Ovary (tissue), 3 donors: Measurements from ENCODE around the gene GAS2L2.

Experiments used
- CTCF ChIP-seq, 3 donors: fragments of 450-650 bp in 2 of 3; fragments of 200-600 bp in 1 of 3; IDR thresholded peaks; one replicate each; pipeline versions ENCODE4 v1.5.1 to v1.8.0; 2016 to 2022; ENCODE audit warnings: antibody characterized with exemption in 3 of 3, mild to moderate bottlenecking in 1 of 3
- EP300 ChIP-seq: sonication (generic); formaldehyde crosslinking; IDR thresholded peaks from one replicate; pipeline ENCODE4 v1.6.1; 2017; ENCODE audit warnings: antibody characterized with exemption
- POLR2A ChIP-seq: fragments of 450-650 bp; IDR thresholded peaks from one replicate; pipeline ENCODE4 v1.6.1; 2017; ENCODE audit warnings: antibody characterized with exemption, mild to moderate bottlenecking, moderate library complexity
- donor health status: DM: no; HTN: no; CAD: no.

- TF ChIP-seq CTCF (IDR thresholded peaks at IDR 0.05) (no peak), POLR2A (no peak), EP300 (no peak)
Measured at GRCh38 chr17:35742896-35743477, 10.1 kb downstream of the GAS2L2 start.
